Endothelial cell of umbilical vein (primary cell): ENCODE data around the gene RNU5D-1. TPM values are rescaled to one million over a fixed set of nuclear protein-coding genes. Genes with fewer than 3 reads are reported as not detected.

Source experiments
- BruUV-seq: library from RNA; stranded (reverse); fragments of 400-500 nt; replicated peaks from 2 replicates; lab custom pipeline; 2021; lab: Mats Ljungman, UMichigan
- CTCF ChIA-PET: fragments of 300-600, 350-600 bp; sonication (Branson Sonifier 250); formaldehyde crosslinking; loops from one replicate; lab custom pipeline; 2021; ENCODE audit warnings: antibody characterized with exemption, inconsistent platforms; lab: Charles Lee
- POLR2A ChIA-PET: fragments of 300-600, 350-600 bp; sonication (Branson Sonifier 250); formaldehyde crosslinking; loops from one replicate; lab custom pipeline; 2021; ENCODE audit warnings: antibody characterized with exemption, inconsistent platforms; lab: Charles Lee
- DNase-seq: peaks from one replicate; pipeline ENCODE4 v3.0.0-alpha.2; 2011; ENCODE audit warnings: low read depth, low spot score
- FAIRE-seq: peaks from 2 replicates; lab custom pipeline; 2011; peaks lifted over from hg19 to GRCh38; lab: Jason Lieb, UNC
- H2AFZ ChIP-seq: 2 replicates; pipeline ENCODE4 v1.6.0; 2012; ENCODE audit warnings: low read depth, low read length, control low read depth, inconsistent platforms
- H3K27ac ChIP-seq: 2 replicates; pipeline ENCODE4 v1.5.1; 2011; ENCODE audit warnings: low read depth, mild to moderate bottlenecking, control low read depth, low read length, moderate library complexity; ENCODE audit not compliant: insufficient read depth
- H3K27me3 ChIP-seq, 2 experiments: 2 replicates each; pipeline versions ENCODE4 v1.6.0 to v1.6.1; 2011; ENCODE audit warnings: low read length in 2 of 2, mixed read lengths in 1 of 2; ENCODE audit not compliant: control insufficient read depth in 2 of 2, insufficient read depth in 2 of 2
- H3K36me3 ChIP-seq, 2 experiments: 2 replicates in 1 of 2; 3 replicates in 1 of 2; pipeline ENCODE4 v1.5.1; 2011; ENCODE audit warnings: low read length in 2 of 2, mild to moderate bottlenecking in 1 of 2, moderate library complexity in 1 of 2; ENCODE audit not compliant: control insufficient read depth in 2 of 2, insufficient read depth in 2 of 2; ENCODE audit errors: extremely low read depth in 1 of 2
- H3K4me1 ChIP-seq: 3 replicates; pipeline ENCODE4 v1.5.1; 2011; ENCODE audit warnings: mild to moderate bottlenecking, low read length; ENCODE audit not compliant: control insufficient read depth, insufficient read depth; ENCODE audit errors: extremely low read depth
- H3K4me2 ChIP-seq: 2 replicates; pipeline ENCODE4 v1.6.1; 2011; ENCODE audit warnings: low read length, control low read depth, mixed read lengths; ENCODE audit not compliant: insufficient read depth
- H3K4me3 ChIP-seq, 3 experiments: fragments of 200-600 bp in 1 of 3; sonication (generic), shearing (Covaris generic) in 1 of 3; replicated peaks in 1 of 3; 2 replicates each; pipeline ENCODE4 v1.5.1; 2011 to 2016; ENCODE audit warnings: control low read depth in 3 of 3, low read length in 3 of 3, mild to moderate bottlenecking in 2 of 3, inconsistent platforms in 1 of 3, low read depth in 1 of 3, moderate library complexity in 1 of 3; ENCODE audit not compliant: insufficient read depth in 1 of 3
- H3K79me2 ChIP-seq: 2 replicates; pipeline ENCODE4 v1.6.0; 2012; ENCODE audit warnings: low read length, inconsistent platforms; ENCODE audit not compliant: control insufficient read depth, insufficient read depth
- H3K9ac ChIP-seq: replicated peaks from 2 replicates; pipeline ENCODE3; 2011; ENCODE audit warnings: low read length, control low read depth; ENCODE audit not compliant: insufficient read depth; ENCODE audit errors: extremely low read depth
- H3K9me1 ChIP-seq: replicated peaks from 3 replicates; pipeline ENCODE4 v1.6.0; 2011; ENCODE audit warnings: mild to moderate bottlenecking, low read length; ENCODE audit not compliant: control insufficient read depth, insufficient read depth; ENCODE audit errors: extremely low read depth
- H3K9me3 ChIP-seq: replicated peaks from 2 replicates; pipeline ENCODE4 v1.5.1; 2012; ENCODE audit warnings: low read length, inconsistent platforms; ENCODE audit not compliant: control insufficient read depth, insufficient read depth
- H4K20me1 ChIP-seq: replicated peaks from 2 replicates; pipeline ENCODE3; 2011; ENCODE audit warnings: mild to moderate bottlenecking, low read length; ENCODE audit not compliant: control insufficient read depth, insufficient read depth; ENCODE audit errors: extremely low read depth
- EZH2 ChIP-seq: IDR thresholded peaks from 2 replicates; pipeline ENCODE4 v1.6.1; 2012; ENCODE audit warnings: borderline replicate concordance, low read depth, mild to moderate bottlenecking, moderate library complexity, low read length, inconsistent platforms; ENCODE audit not compliant: severe bottlenecking
- FOS ChIP-seq: IDR thresholded peaks from 2 replicates; pipeline ENCODE4 v1.6.1; 2011; ENCODE audit warnings: mild to moderate bottlenecking, low read length, moderate library complexity, borderline replicate concordance; ENCODE audit not compliant: insufficient read depth
- GATA2 ChIP-seq: IDR thresholded peaks from 2 replicates; pipeline ENCODE4 v1.7.0; 2011; ENCODE audit warnings: low read depth, mild to moderate bottlenecking, moderate library complexity, mixed read lengths, low read length; ENCODE audit not compliant: insufficient read length, insufficient read depth
- JUN ChIP-seq: IDR thresholded peaks from 2 replicates; pipeline ENCODE4 v1.6.1; 2011; ENCODE audit warnings: borderline replicate concordance, low read depth; ENCODE audit not compliant: insufficient read length, insufficient read depth
- MYC ChIP-seq: IDR thresholded peaks from one replicate; pipeline ENCODE4 v1.6.1; 2011; ENCODE audit warnings: mild to moderate bottlenecking, low read depth, low read length
- POLR2A ChIP-seq: IDR thresholded peaks from 2 replicates; pipeline ENCODE4 v1.6.1; 2012; ENCODE audit warnings: low read depth, mild to moderate bottlenecking, control low read depth, low read length
- POLR2AphosphoS5 ChIP-seq: IDR thresholded peaks from 2 replicates; pipeline ENCODE4 v1.6.1; 2012; ENCODE audit warnings: low read depth, mild to moderate bottlenecking, control low read depth, low read length, moderate library complexity; ENCODE audit not compliant: insufficient read depth
- dilution Hi-C: fragments of 300-500 bp; cut with MboI; formaldehyde crosslinking; loops from one replicate; pipeline ENCODE4 v1.15.0; 2019; ENCODE audit warnings: low sequenced_read_pairs; ENCODE audit not compliant: extremely low pct_ligation_motif_present
- intact Hi-C: fragments of 100-400 bp; cut with micrococcal nuclease; formaldehyde crosslinking; loops from one replicate; pipeline ENCODE4 v1.10.0; 2022
- polyA plus RNA-seq, 4 experiments: library from polyadenylated mRNA; depleted of rRNA in 3 of 4; stranded (reverse) in 3 of 4; unstranded in 1 of 4; fragments of >200 nt; gene quantifications; 2 replicates each; pipeline versions ENCODE4 v1.2.1 to v1.2.3, GENCODE V29; 2011 to 2012; ENCODE audit warnings: missing spikeins in 1 of 4
- total RNA-seq: library from RNA; stranded (reverse); gene quantifications from 2 replicates; pipeline ENCODE4 v1.2.3, GENCODE V29; 2021
- TF ChIP-seq, protein P1 (sequence below): IDR thresholded peaks from 2 replicates; pipeline ENCODE4 v1.6.1; 2011; ENCODE audit not compliant: insufficient read depth, insufficient read length
- TF ChIP-seq, protein P2 (sequence below), 2 donors: IDR thresholded peaks; 1 replicate in 1 of 2; 2 replicates in 1 of 2; pipeline ENCODE4 v1.5.1; 2011; ENCODE audit warnings: low read length in 2 of 2, mild to moderate bottlenecking in 2 of 2, moderate library complexity in 2 of 2, control low read depth in 1 of 2, inconsistent platforms in 1 of 2, low read depth in 1 of 2; ENCODE audit not compliant: insufficient read depth in 1 of 2; ENCODE audit errors: extremely low read depth in 1 of 2

RNU5D-1 gene
- total and polyA plus RNA-seq, 2 donors (not counting 3 experiments of a cell fraction or from before 2014, with no cell fraction given): not detected

DNA sequence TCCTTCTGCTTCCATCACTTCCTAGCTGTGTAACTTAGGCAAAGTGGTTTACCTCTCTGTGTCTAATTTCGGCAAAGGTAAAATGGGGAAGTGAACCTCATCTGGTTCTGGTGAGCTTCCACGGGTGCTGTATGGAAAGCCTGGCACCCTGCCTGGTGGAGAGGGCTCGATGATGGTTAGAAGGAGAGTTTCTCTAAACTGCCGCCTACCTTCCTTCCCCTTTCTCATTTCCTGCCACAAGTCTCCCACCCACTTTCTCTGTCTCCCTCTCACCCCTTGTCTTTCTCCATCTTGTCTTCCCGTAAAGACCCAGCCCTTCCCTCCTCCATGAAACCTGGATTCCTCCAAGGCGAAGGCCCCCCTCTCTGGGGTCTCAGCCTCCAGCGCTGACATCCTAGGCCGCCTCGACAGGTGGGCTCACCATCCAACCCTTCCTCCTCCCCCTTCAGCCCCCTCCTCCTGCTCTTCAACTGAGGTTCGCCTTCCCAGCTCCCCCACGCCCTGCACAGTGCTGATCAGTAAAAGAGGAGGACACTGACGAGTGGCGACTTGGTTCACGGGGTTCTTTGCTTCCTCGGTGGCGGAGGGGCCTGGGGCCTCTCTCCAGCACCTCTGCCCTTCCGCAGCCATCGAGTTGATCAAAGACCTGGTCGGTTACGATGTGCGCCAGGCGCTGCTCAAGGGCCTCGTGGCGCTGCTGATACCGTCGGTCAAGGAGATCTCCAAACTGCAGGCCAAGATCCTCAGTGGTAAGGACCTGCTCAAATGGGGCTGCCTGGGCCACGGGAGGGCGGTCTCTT is 7.3 kb downstream of the RNU5D-1 start:
- Histone ChIP-seq H3K79me2 (no peaks in the 10 kb centered on the region), H3K9ac (no peak overlapping the region), H3K27ac (no peak overlapping the region), H3K9me1 (no peaks in the 10 kb centered on the region), H3K4me3 (no peak overlapping the region), H3K4me2 (no peak overlapping the region), H3K36me3 (no peaks in the 10 kb centered on the region), H4K20me1 (no peaks in the 10 kb centered on the region), H2AFZ (no peak overlapping the region), H3K27me3 (no peaks in the 10 kb centered on the region), H3K4me1 (no peaks in the 10 kb centered on the region), H3K9me3 (no peaks in the 10 kb centered on the region)
- ChIA-PET POLR2A (no interaction called here), CTCF (interaction anchor here (0.6 kb wide), 1 partner anchor 11 kb away, joined by 4 read pairs; no protein-coding TSS in a partner anchor)
- dilution Hi-C loops: no loop called here
- no peak for DNase-seq
- FAIRE-seq: no peak
- no peak for TF ChIP-seq POLR2AphosphoS5
- TF ChIP-seq EZH2: no peak
- TF ChIP-seq GATA2: no peak
- TF ChIP-seq POLR2A: no peak
- no peak for TF ChIP-seq MYC
- TF ChIP-seq, protein P1, sequence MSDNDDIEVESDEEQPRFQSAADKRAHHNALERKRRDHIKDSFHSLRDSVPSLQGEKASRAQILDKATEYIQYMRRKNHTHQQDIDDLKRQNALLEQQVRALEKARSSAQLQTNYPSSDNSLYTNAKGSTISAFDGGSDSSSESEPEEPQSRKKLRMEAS: no peak
- no peak for TF ChIP-seq FOS
- no peak for TF ChIP-seq JUN
- TF ChIP-seq, protein P2, sequence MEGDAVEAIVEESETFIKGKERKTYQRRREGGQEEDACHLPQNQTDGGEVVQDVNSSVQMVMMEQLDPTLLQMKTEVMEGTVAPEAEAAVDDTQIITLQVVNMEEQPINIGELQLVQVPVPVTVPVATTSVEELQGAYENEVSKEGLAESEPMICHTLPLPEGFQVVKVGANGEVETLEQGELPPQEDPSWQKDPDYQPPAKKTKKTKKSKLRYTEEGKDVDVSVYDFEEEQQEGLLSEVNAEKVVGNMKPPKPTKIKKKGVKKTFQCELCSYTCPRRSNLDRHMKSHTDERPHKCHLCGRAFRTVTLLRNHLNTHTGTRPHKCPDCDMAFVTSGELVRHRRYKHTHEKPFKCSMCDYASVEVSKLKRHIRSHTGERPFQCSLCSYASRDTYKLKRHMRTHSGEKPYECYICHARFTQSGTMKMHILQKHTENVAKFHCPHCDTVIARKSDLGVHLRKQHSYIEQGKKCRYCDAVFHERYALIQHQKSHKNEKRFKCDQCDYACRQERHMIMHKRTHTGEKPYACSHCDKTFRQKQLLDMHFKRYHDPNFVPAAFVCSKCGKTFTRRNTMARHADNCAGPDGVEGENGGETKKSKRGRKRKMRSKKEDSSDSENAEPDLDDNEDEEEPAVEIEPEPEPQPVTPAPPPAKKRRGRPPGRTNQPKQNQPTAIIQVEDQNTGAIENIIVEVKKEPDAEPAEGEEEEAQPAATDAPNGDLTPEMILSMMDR (IDR thresholded peaks at IDR 0.05; ENCODE audit: extremely low read depth in 1 of 2, insufficient read depth in 1 of 2, low read depth in 1 of 2, low read length in 2 of 2): no peak
- intact Hi-C loops: no loop called here
- BruUV-seq: no TSS peak
